Lower lobe of right lung (tissue), 2 donors: ENCODE data around the gene KRT13. TPM values are rescaled to one million over a fixed set of nuclear protein-coding genes. Genes with fewer than 3 reads are reported as not detected.

Source experiments
- ATAC-seq, 2 donors: fragments of 200-7000 bp; cut with Tn5 transposase; one replicate each; pipeline ENCODE4 v1.9.1; 2020 to 2022; ENCODE audit warnings: mild to moderate bottlenecking in 2 of 2, moderate library complexity in 2 of 2
- DNase-seq: peaks from one replicate; pipeline ENCODE4 v3.0.0-alpha.2; 2020
- H3K27ac ChIP-seq: fragments of 200-600 bp; one replicate; pipeline ENCODE4 v1.8.0; 2022
- H3K27me3 ChIP-seq: fragments of 200-600 bp; one replicate; pipeline ENCODE4 v1.8.0; 2022; ENCODE audit warnings: low read depth
- H3K36me3 ChIP-seq: fragments of 200-600 bp; one replicate; pipeline ENCODE4 v1.8.0; 2022; ENCODE audit warnings: mild to moderate bottlenecking
- H3K4me1 ChIP-seq: fragments of 200-600 bp; one replicate; pipeline ENCODE4 v1.8.0; 2022
- H3K4me3 ChIP-seq: fragments of 200-600 bp; one replicate; pipeline ENCODE4 v1.8.0; 2022; ENCODE audit warnings: mild to moderate bottlenecking
- H3K9me3 ChIP-seq: fragments of 200-600 bp; one replicate; pipeline ENCODE4 v1.8.0; 2022
- intact Hi-C: fragments of 100-400 bp; cut with DNase I; formaldehyde crosslinking; loops from one replicate; pipeline ENCODE4 v1.11.0; 2022
- total RNA-seq: library from RNA; stranded (reverse); fragmentation: NEBNext Ultra II Directional; extraction: Animal tissue kit (Norgen Biotek cat#: 25700); gene quantifications from one replicate; pipeline ENCODE4 v1.2.1, GENCODE V29; 2021
- TF ChIP-seq, protein P1 (sequence below): fragments of 200-600 bp; IDR thresholded peaks from one replicate; pipeline ENCODE4 v1.8.0; 2022; ENCODE audit warnings: antibody characterized with exemption, mild to moderate bottlenecking
- donor health status: DM: no; HTN: yes; CAD: no; lungs with severe emphysema.

Gene KRT13
- total RNA-seq, 1 donor from 2014 or later, result 5.2 TPM

GRCh38 chr17:41531993-41532392, 26.6 kb upstream of the KRT13 start:
- peak overlapping the region; percentile 49 for H3K27ac ChIP-seq
- no peaks in the 10 kb centered on the region for H3K36me3 ChIP-seq
- TF ChIP-seq, protein P1, sequence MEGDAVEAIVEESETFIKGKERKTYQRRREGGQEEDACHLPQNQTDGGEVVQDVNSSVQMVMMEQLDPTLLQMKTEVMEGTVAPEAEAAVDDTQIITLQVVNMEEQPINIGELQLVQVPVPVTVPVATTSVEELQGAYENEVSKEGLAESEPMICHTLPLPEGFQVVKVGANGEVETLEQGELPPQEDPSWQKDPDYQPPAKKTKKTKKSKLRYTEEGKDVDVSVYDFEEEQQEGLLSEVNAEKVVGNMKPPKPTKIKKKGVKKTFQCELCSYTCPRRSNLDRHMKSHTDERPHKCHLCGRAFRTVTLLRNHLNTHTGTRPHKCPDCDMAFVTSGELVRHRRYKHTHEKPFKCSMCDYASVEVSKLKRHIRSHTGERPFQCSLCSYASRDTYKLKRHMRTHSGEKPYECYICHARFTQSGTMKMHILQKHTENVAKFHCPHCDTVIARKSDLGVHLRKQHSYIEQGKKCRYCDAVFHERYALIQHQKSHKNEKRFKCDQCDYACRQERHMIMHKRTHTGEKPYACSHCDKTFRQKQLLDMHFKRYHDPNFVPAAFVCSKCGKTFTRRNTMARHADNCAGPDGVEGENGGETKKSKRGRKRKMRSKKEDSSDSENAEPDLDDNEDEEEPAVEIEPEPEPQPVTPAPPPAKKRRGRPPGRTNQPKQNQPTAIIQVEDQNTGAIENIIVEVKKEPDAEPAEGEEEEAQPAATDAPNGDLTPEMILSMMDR, result no peak
- intact Hi-C loops, result no loop called here
- H3K9me3 ChIP-seq, result no peaks in the 10 kb centered on the region
- peaks cover 38% of the 10 kb centered on the region for H3K27me3 ChIP-seq
- ATAC-seq (no peak), DNase-seq (no peak)
- peaks cover 13% of the 10 kb centered on the region for H3K4me1 ChIP-seq
- H3K4me3 ChIP-seq, result no peak overlapping the region

- intact Hi-C loops, result no loop called here
- no peaks in the 10 kb centered on the region for H3K9me3 ChIP-seq
- ATAC-seq (peak; percentile 30 to 62), DNase-seq (no peak)
- peak overlapping the region; percentile 89 for H3K27ac ChIP-seq
- no peaks in the 10 kb centered on the region for H3K36me3 ChIP-seq
- H3K4me1 ChIP-seq, result peaks cover 13% of the 10 kb centered on the region
- peaks cover 36% of the 10 kb centered on the region for H3K27me3 ChIP-seq
- H3K4me3 ChIP-seq, result no peak overlapping the region
- TF ChIP-seq, protein P1, result no peak
These were observed 24.9 kb upstream of the KRT13 start for GRCh38 chr17:41530062-41531048.

- Histone ChIP-seq H3K27ac (peak overlapping the region; percentile 89), H3K27me3 (peaks cover 36% of the 10 kb centered on the region), H3K36me3 (peaks cover 3% of the 10 kb centered on the region), H3K4me1 (peaks cover 13% of the 10 kb centered on the region), H3K4me3 (no peak overlapping the region), H3K9me3 (no peaks in the 10 kb centered on the region)
- intact Hi-C loops, result no loop called here
- no peak for ATAC-seq
- DNase-seq, result no peak
- TF ChIP-seq, protein P1, result no peak
These were observed 24.1 kb upstream of the KRT13 start for GRCh38 chr17:41529491-41529915.

DNA sequence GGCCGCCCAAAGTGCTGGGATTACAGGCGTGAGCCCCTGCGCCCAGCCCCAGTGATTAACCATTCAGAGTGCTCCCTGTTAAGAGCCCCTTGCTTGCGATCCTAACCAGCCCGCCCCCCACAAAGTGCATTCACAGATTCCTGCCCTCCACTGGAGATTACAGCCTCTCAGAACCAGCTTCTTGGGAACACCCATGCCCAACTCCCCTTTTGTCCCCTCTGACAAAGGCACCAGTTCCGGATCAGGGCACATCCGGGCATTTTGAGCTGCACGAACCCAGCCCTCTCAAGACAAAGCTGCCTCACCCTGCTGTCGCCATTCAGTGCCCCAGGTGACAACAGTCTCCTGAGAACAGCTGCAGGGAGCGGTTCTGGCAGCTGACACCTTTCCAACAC, 23.5 kb upstream of the KRT13 start:
- intact Hi-C loops, result no loop called here
- H3K4me1 ChIP-seq, result peaks cover 16% of the 10 kb centered on the region
- H3K36me3 ChIP-seq, result peaks cover 9% of the 10 kb centered on the region
- DNase-seq (no peak), ATAC-seq (no peak)
- peak overlapping the region; percentile 3 for H3K4me3 ChIP-seq
- peaks cover 36% of the 10 kb centered on the region for H3K27me3 ChIP-seq
- H3K27ac ChIP-seq, result peak overlapping the region; percentile 89
- no peaks in the 10 kb centered on the region for H3K9me3 ChIP-seq
- TF ChIP-seq, protein P1, result no peak

DNA sequence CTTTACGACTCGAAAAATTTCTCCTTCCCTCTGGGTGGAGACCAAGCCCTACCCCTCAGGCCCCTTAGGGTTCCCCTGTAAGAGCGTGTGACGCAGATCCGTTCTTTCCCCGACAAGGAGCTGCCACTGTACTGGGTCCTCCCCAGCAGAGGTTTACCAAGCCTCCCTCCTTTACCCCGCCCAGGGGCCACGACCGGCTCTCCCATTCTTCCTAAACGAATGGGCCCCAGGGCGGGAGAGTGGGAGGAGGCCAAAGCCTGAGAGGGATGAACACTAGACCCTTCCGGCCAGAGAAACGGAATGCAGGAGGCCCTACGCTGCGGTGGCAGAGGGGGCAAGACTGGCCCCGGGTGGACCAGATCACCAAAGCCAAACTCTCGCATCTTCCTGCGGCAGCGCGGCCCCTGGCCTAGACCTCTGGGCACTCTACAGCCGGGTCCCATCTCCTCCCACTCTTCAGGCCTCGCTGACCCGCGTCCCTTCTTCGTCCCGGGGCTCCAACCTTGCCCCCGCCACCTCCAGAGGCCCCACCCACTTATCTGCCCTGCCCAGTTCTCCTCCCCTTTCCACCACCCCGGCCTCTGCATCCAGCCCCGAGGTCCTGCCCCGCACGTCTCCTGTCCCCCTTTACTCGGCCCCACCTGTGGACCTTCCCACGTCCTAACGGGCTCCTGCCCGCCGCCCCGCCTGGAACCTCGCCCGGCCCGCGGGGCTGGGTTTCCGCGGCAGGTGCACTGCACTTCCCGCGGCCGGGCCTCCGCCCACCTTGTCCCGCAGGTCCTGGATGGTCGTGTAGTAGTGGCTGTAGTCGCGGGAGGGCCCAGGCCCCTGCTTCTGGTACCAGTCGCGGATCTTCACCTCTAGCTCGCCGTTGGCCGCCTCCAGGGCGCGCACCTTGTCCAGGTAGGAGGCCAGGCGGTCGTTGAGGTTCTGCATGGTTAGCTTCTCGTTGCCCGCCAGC, 21.9 kb upstream of the KRT13 start:
- Histone ChIP-seq H3K4me3 (peak overlapping the region; percentile 60), H3K36me3 (peaks cover 11% of the 10 kb centered on the region), H3K4me1 (peaks cover 27% of the 10 kb centered on the region), H3K27me3 (peaks cover 36% of the 10 kb centered on the region), H3K27ac (peak overlapping the region; percentile 89), H3K9me3 (no peaks in the 10 kb centered on the region)
- TF ChIP-seq, protein P1, result no peak
- peak; percentile 79 for DNase-seq
- ATAC-seq, result peak; percentile 74 to 80
- intact Hi-C loops, result no loop called here
